Activated CD8-positive, alpha-beta memory T cell treated with anti-CD3 and anti-CD28 coated beads, Interleukin-2, amount 10 ng/mL, durations not matched to agents 7 days and 5 days (primary cell): Measurements from ENCODE around the gene ANKRD39. TPM values are rescaled to one million over a fixed set of nuclear protein-coding genes. Genes with fewer than 3 reads are reported as not detected.

ENCODE experiments used
- ATAC-seq: fragments of 150-1000 bp; cut with Tn5 transposase; one replicate; pipeline ENCODE4 v1.10.0; 2021; ENCODE audit warnings: moderate library complexity
- CTCF ChIA-PET: fragments of 350-600 bp; sonication (Branson Sonifier 250); formaldehyde crosslinking; loops from one replicate; lab custom pipeline; 2021; ENCODE audit warnings: antibody characterized with exemption; lab: Charles Lee
- DNase-seq: peaks from one replicate; pipeline ENCODE4 v3.0.0-alpha.2; 2020
- H3K27ac Mint-ChIP-seq: one replicate; pipeline ENCODE4 v1.8.0; 2021; ENCODE audit warnings: mild to moderate bottlenecking, mixed read lengths
- H3K27me3 Mint-ChIP-seq: one replicate; pipeline ENCODE4 v1.8.0; 2021; ENCODE audit warnings: mixed read lengths
- H3K36me3 Mint-ChIP-seq: one replicate; pipeline ENCODE4 v1.8.0; 2021; ENCODE audit warnings: mild to moderate bottlenecking, mixed read lengths
- H3K4me1 Mint-ChIP-seq: one replicate; pipeline ENCODE4 v1.8.0; 2021; ENCODE audit warnings: mixed read lengths
- H3K4me3 Mint-ChIP-seq: one replicate; pipeline ENCODE4 v1.8.0; 2021; ENCODE audit warnings: mild to moderate bottlenecking, moderate library complexity, mixed read lengths
- H3K9me3 Mint-ChIP-seq: one replicate; pipeline ENCODE4 v1.8.0; 2022; ENCODE audit warnings: low read depth, mixed read lengths
- total RNA-seq, 2 experiments: library from RNA; stranded (reverse); gene quantifications; one replicate each; pipeline ENCODE4 v1.2.3, GENCODE V29; 2021

The ANKRD39 gene
- total RNA-seq, 2 experiments from 2014 or later = 32.6 to 42.6 TPM

- ATAC-seq (no peak), DNase-seq (no peak)
- Mint-ChIP-seq H3K27ac (no peak overlapping the region), H3K9me3 (no peaks in the 10 kb centered on the region), H3K27me3 (no peaks in the 10 kb centered on the region), H3K4me1 (no peaks in the 10 kb centered on the region), H3K4me3 (no peak overlapping the region), H3K36me3 (no peaks in the 10 kb centered on the region)
- CTCF ChIA-PET = interaction anchor here (1.2 kb wide), 1 partner anchor 68 kb away, joined by 4 read pairs; no protein-coding TSS in a partner anchor
Observed at GRCh38 chr2:96882906-96883305, 25.1 kb upstream of the ANKRD39 start.

DNA sequence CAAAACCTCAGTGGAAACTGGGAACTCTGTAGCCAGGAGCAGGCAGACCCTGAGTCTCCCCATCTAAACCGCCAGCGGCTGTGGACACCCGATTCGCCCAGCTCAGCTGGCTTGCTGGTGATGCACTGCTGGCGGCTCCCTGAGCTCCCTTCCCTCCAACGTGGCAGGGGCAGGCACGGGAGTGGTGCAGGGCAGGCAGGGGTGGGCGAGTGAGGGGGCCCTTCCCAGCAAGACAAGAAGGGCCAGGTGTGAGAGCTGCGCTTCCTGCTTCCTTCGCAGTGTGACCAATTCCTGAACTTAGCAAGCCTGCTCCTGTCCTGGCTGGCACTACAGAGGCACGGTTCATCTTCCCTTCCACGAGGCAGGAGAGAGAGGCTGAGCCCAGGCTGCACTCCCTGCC is 24.4 kb upstream of the ANKRD39 start:
- Mint-ChIP-seq H3K4me1 (no peaks in the 10 kb centered on the region), H3K4me3 (no peak overlapping the region), H3K36me3 (no peaks in the 10 kb centered on the region), H3K9me3 (no peaks in the 10 kb centered on the region), H3K27ac (no peak overlapping the region), H3K27me3 (no peaks in the 10 kb centered on the region)
- ATAC-seq (no peak), DNase-seq (no peak)
- CTCF ChIA-PET = interaction anchor here (1.2 kb wide), 1 partner anchor 69 kb away, joined by 4 read pairs; no protein-coding TSS in a partner anchor

DNA sequence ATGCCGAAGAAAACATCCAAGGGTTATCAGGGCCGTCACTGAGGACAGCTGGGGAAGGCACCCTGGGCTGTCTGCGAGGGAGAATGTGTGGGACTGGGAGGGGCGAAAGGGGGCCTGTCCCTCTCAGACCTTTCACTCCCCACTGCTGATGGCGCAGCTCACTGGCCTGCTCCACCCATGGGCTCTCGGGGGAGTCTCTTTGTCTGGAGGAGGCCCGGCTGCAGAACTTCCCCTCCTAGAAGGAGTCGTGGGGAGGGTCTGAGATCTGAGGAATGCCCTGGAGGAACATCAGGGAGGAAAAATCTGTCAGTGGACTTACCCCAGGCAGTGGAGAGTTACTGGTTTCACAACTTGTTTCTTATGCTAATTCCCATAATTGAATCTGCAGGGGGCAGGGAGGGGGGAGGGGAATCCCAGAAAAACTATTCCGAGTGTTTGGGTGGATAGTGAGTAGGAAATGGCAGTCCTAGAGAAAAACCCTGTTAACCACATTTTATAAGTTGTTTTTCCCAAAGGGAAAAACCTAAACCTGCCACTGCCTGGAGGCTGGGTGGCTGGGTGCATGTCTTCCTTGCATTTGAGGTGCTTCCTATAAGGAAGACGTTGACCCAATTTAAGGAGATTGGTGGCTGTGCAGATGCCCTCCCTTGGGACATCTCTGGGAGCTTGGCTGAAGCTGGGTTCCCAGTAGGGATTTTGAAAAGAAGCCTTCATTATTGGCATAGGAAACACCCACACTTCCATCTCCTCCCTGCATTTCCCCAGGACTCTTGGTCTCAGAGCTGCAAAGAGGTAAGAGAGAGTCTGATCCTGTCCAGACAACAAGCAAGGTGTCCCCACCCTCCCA is 23.8 kb upstream of the ANKRD39 start:
- no peaks in the 10 kb centered on the region for H3K9me3 Mint-ChIP-seq
- peaks cover 3% of the 10 kb centered on the region for H3K4me1 Mint-ChIP-seq
- H3K27ac Mint-ChIP-seq = no peak overlapping the region
- no peaks in the 10 kb centered on the region for H3K27me3 Mint-ChIP-seq
- CTCF ChIA-PET = interaction anchor here (1.2 kb wide), 1 partner anchor 69 kb away, joined by 4 read pairs; no protein-coding TSS in a partner anchor
- no peaks in the 10 kb centered on the region for H3K36me3 Mint-ChIP-seq
- no peak overlapping the region for H3K4me3 Mint-ChIP-seq
- DNase-seq (no peak), ATAC-seq (no peak)

GRCh38 chr2:96880891-96881273 is 23.1 kb upstream of the ANKRD39 start:
- DNase-seq (no peak), ATAC-seq (no peak)
- CTCF ChIA-PET = interaction anchor here (1.9 kb wide), 1 partner anchor 12 kb away, joined by 8 read pairs; no protein-coding TSS in a partner anchor
- no peaks in the 10 kb centered on the region for H3K36me3 Mint-ChIP-seq
- no peaks in the 10 kb centered on the region for H3K27me3 Mint-ChIP-seq
- peaks cover 3% of the 10 kb centered on the region for H3K4me1 Mint-ChIP-seq
- H3K27ac Mint-ChIP-seq = no peak overlapping the region
- no peak overlapping the region for H3K4me3 Mint-ChIP-seq
- H3K9me3 Mint-ChIP-seq = no peaks in the 10 kb centered on the region

DNA sequence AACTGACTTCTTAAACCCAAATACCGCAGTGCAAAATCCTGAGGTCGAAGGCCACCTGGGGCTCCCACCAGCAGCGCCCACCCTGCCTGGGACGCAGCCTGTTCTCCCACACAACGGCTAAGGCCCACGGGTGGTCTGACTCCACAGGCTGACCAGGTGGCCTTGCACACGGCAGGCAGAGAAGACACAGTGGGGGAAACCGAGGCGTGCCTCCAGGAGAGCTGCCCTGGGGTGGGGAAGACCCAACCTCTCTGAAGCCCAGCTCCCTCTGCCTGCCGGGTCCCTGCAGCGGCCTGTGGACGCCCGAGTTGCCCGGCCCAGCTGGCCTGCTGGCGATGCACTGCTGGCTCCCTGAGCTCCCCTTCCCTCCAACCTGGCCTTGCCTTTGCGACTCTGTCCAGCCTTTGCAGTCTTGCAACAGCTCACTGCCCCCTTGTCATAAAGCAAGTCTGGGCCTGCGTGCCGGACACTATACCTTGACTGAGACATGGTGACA is 21.8 kb upstream of the ANKRD39 start:
- ATAC-seq (no peak), DNase-seq (no peak)
- no peaks in the 10 kb centered on the region for H3K36me3 Mint-ChIP-seq
- H3K4me1 Mint-ChIP-seq = peaks cover 4% of the 10 kb centered on the region
- H3K4me3 Mint-ChIP-seq = no peak overlapping the region
- H3K9me3 Mint-ChIP-seq = no peaks in the 10 kb centered on the region
- CTCF ChIA-PET = interaction anchor here (1.1 to 1.9 kb wide), 2 partner anchors 9 to 11 kb away, joined by 3 to 8 read pairs; no protein-coding TSS in a partner anchor
- H3K27ac Mint-ChIP-seq = no peak overlapping the region
- H3K27me3 Mint-ChIP-seq = no peaks in the 10 kb centered on the region

DNA sequence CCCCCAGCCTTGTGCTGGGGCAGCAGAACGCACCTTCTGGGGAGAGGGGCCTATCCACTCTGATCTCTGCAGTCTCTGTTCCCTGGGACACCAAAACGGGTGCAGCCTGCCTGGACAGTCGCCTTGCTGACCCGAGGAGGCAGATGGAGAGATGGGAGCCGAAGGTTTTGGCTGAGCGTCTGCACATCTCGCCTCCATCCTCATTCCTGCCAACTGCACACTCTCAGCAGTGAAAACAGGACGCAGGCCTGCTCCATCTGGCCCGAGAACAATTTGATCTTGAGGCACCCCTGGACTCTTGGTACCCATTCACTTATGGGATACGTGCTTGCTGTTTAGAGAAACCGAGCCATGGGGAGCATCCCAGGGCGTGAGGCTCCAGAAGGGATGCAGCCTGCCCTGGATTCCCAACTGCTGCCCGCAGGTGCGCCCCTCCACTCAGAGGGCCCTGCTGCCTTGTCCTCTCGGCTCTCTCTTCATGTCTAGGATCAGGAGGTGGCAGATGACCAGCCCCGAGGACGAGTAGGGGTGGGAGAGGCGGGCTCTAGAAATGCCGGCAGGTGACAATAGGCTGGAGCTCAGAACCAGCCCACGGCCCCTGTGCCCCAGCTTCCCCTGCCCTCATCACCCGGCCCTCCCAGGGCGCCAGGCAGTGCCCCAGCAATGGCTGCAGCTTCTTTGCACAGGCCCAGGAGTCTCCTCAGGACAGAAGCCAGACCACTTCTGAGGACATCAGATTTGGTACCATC is 21.2 kb upstream of the ANKRD39 start:
- peaks cover 7% of the 10 kb centered on the region for H3K4me1 Mint-ChIP-seq
- no peaks in the 10 kb centered on the region for H3K9me3 Mint-ChIP-seq
- CTCF ChIA-PET = interaction anchor here (1.1 to 1.9 kb wide), 2 partner anchors 8 to 10 kb away, joined by 3 to 8 read pairs; no protein-coding TSS in a partner anchor
- DNase-seq = no peak
- no peak overlapping the region for H3K4me3 Mint-ChIP-seq
- peaks cover 3% of the 10 kb centered on the region for H3K27me3 Mint-ChIP-seq
- no peak for ATAC-seq
- no peaks in the 10 kb centered on the region for H3K36me3 Mint-ChIP-seq
- H3K27ac Mint-ChIP-seq = no peak overlapping the region

GRCh38 chr2:96878171-96878570 is 20.4 kb upstream of the ANKRD39 start:
- peaks cover 3% of the 10 kb centered on the region for H3K27me3 Mint-ChIP-seq
- CTCF ChIA-PET = interaction anchor here (1.7 kb wide), 1 partner anchor 73 kb away, joined by 7 read pairs; no protein-coding TSS in a partner anchor
- H3K27ac Mint-ChIP-seq = no peak overlapping the region
- H3K9me3 Mint-ChIP-seq = no peaks in the 10 kb centered on the region
- H3K4me1 Mint-ChIP-seq = peaks cover 7% of the 10 kb centered on the region
- ATAC-seq (peak; percentile 8), DNase-seq (no peak)
- no peak overlapping the region for H3K4me3 Mint-ChIP-seq
- H3K36me3 Mint-ChIP-seq = no peaks in the 10 kb centered on the region

DNA sequence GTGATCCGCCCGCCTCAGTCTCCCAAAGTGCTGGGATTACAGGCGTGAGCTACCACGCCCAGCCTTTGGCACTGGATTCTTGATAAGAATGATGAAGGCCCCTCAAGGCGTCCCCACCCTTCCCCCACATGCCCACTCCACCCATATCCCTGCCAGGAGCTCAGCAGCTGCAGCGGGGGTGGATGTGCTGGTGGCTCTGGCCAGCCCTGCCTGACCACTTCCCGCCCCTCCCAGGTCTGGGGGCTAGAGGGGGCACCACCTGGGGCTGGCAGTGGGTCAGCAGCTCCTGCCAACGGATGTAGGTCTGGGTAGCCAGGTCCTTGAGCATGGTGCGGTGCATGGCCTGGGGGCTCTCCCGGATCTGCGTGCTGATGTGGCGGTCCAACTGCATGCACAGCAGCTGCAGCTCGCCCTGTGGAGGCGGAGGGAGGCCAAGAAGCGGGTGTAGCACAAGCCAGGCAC is 19.8 kb upstream of the ANKRD39 start:
- CTCF ChIA-PET = interaction anchor here (1.7 kb wide), 1 partner anchor 73 kb away, joined by 7 read pairs; no protein-coding TSS in a partner anchor

GRCh38 chr2:96877042-96877451 is 19.2 kb upstream of the ANKRD39 start:
- CTCF ChIA-PET = interaction anchor here (1.7 kb wide), 1 partner anchor 74 kb away, joined by 7 read pairs; no protein-coding TSS in a partner anchor
- DNase-seq = no peak
- Mint-ChIP-seq H3K4me3 (no peak overlapping the region), H3K9me3 (no peaks in the 10 kb centered on the region), H3K27ac (no peak overlapping the region), H3K36me3 (no peaks in the 10 kb centered on the region), H3K4me1 (peaks cover 9% of the 10 kb centered on the region), H3K27me3 (peaks cover 3% of the 10 kb centered on the region)
- ATAC-seq = no peak

More for the DNA sequence above, 19.8 kb upstream of the ANKRD39 start:
- no peaks in the 10 kb centered on the region for H3K9me3 Mint-ChIP-seq
- no peaks in the 10 kb centered on the region for H3K36me3 Mint-ChIP-seq
- peaks cover 9% of the 10 kb centered on the region for H3K4me1 Mint-ChIP-seq
- peaks cover 3% of the 10 kb centered on the region for H3K27me3 Mint-ChIP-seq
- no peak overlapping the region for H3K27ac Mint-ChIP-seq
- DNase-seq (no peak), ATAC-seq (no peak)
- H3K4me3 Mint-ChIP-seq = no peak overlapping the region

GRCh38 chr2:96876269-96877041 is 18.6 kb upstream of the ANKRD39 start:
- Mint-ChIP-seq H3K4me1 (peaks cover 9% of the 10 kb centered on the region), H3K27me3 (peaks cover 3% of the 10 kb centered on the region), H3K4me3 (no peak overlapping the region), H3K9me3 (no peaks in the 10 kb centered on the region), H3K36me3 (no peaks in the 10 kb centered on the region), H3K27ac (no peak overlapping the region)
- DNase-seq (no peak), ATAC-seq (no peak)
- CTCF ChIA-PET = interaction anchor here (1.0 to 1.7 kb wide), 2 partner anchors 19 to 75 kb away, joined by 6 to 7 read pairs; partner anchors contain the start of gene ANKRD39

- DNase-seq = no peak
- no peaks in the 10 kb centered on the region for H3K36me3 Mint-ChIP-seq
- CTCF ChIA-PET = interaction anchor here (0.7 to 1.0 kb wide), 2 partner anchors 18 to 213 kb away, joined by 3 to 6 read pairs; partner anchors contain the start of gene ANKRD39
- peaks cover 15% of the 10 kb centered on the region for H3K4me1 Mint-ChIP-seq
- H3K9me3 Mint-ChIP-seq = no peaks in the 10 kb centered on the region
- no peak overlapping the region for H3K27ac Mint-ChIP-seq
- H3K27me3 Mint-ChIP-seq = peaks cover 11% of the 10 kb centered on the region
- no peak overlapping the region for H3K4me3 Mint-ChIP-seq
- ATAC-seq = no peak
Observed at GRCh38 chr2:96875498-96876268, 17.9 kb upstream of the ANKRD39 start.
